Stimulated activated CD8-positive, alpha-beta memory T cell treated with anti-CD3 and anti-CD28 coated beads, Interleukin-2, amount 100 ng/mL, for 48 hours (primary cell): Measurements from ENCODE around the gene LDB1.
A peak's percentile ranks its signal among the peaks of the same experiment; 100 is the strongest.

ENCODE experiments used
- DNase-seq, 2 donors: peaks; one replicate each; pipeline ENCODE4 v3.0.0-alpha.2; 2020; ENCODE audit warnings: low read depth in 2 of 2

LDB1 gene, protein sequence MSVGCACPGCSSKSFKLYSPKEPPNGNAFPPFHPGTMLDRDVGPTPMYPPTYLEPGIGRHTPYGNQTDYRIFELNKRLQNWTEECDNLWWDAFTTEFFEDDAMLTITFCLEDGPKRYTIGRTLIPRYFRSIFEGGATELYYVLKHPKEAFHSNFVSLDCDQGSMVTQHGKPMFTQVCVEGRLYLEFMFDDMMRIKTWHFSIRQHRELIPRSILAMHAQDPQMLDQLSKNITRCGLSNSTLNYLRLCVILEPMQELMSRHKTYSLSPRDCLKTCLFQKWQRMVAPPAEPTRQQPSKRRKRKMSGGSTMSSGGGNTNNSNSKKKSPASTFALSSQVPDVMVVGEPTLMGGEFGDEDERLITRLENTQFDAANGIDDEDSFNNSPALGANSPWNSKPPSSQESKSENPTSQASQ

DNA sequence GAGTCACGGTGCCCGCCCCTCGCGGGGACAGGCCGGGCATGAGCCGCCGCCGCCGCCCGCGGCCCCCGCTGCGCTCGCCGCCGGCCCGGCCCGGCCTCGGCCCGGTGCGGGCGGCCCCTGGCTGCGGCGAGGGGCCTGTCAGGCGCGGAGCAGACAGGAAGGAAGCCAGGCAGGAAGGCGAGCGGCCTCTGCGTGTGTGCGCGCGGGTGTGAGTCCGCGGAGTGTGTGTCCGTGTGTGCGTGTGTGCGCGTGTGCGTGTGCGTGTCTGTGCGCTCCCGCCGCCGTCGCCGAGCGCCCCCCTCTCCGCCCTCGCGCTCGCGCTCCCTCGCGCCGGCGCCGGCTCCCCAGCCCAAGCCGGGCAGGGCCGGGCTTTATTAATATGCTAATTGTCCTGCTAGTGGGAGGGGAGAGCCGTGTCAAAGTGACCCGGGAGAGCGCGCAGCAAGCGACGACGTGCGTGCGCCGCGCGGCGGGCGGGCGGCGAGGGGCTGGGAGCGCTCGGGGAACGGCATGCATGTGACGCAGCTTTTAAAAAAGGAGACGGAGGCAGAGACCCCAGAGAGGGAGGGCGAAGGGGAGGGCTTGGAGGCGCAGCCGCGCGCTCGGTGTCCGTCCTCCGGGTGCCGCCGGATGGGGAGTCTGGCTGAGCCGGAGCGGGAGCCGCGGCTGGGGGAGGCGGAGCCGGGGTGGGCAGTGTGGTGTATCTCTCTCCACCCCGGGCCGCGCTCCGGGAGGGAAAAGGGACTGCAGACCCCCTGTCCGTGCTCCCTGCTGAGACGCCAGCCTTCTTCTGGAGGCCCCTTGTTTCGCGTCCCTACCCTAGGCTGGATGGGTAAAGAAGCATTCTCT, at the start of gene LDB1:
Gene LDB1, minus strand, starts transcription at position 227 of the 849 bp plus-strand sequence. CDS start 258 bp downstream, outside the sequence.
- DNase-seq = peak; percentile 49 to 62

DNA sequence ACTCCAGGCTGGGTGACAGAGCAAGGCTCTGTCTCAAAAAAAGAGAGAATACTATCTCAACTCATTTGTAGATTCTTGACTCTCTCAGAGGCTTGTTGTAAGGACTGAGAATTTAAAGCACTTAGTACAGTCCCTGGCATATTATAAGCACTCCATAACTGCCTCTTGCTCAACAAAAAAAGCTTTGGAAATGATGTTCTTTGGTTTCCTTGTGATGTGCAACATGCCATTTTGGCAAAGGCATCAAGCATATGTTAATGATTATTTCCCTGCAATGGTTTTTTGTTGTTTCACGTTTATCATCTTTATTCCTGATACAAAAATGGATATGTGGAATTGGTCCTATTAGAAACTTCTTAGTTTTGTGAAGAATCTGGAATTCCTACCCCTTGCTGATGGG, 47.7 kb upstream of the LDB1 start:
- DNase-seq = no peak

DNA sequence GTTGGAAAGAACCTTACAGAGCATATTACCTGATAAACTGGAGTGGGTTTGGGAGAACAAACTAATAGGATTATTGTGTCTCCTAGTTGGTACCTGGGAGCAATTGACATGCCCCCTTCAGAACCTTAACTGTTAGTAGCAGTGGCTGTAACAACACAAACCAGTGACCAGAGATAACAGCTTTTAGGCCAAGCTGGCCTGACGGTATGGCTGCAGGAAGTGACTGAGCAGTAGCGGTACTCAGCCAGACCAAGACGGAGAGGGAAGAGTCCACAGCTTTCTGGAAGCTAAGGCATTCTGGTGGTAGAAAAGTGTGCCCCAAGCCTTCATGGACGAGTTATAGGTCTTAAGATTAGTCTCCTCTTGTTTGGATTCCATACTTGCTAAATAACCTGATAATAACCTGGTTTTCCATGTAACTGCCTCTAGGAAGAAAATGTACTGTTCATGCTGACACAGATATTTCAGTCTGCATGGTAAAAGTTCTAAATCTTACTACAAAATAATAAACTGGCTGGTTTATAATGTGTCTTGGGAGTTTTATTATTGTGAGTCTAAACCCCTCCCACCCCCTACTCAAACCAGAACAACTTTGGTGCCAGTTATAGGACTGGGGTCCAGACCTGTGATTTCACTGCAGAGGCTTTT, 43.3 kb upstream of the LDB1 start:
- no peak for DNase-seq

DNA sequence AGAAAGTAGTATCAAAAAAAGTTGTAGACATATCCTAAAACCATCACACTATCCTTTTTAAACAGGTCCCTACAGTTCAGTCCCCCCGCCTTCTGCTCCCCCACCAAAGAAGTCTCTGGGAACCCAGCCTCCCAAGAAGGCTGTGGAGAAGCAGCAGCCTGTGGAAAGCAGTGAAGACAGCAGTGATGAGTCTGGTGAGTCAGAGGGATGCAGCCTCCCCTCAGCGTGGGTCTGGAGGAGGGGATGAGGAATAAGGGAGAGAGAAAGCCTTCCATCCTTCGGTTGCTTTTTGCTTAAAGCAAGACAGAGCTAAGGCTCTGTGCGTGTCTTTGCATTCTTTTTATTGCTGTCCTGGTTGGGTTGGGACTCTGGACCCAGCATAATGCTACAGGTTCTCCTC, 39.7 kb upstream of the LDB1 start:
- no peak for DNase-seq

DNA sequence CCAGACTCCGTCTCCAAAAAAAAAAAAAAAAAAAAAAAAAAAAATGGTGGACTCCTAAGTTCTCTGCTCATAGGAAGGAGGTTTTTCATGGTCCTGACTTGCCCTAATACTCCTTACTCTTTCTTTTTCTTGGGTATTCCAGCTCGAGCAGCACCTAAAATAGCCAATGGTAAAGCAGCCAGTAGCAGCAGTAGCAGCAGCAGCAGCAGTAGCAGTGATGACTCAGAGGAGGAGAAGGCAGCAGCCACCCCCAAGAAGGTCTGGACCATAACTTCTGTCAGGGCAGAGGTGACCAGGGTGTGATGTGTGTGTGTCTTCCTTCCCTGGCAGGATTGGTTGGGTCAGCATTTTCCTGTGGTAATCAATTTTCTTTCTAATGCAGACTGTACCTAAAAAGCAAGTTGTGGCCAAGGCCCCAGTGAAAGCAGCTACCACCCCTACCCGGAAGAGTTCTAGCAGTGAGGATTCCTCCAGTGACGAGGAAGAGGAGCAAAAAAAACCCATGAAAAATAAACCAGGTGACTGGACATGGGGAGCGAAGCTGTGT, 39.0 kb upstream of the LDB1 start:
- DNase-seq = no peak

DNA sequence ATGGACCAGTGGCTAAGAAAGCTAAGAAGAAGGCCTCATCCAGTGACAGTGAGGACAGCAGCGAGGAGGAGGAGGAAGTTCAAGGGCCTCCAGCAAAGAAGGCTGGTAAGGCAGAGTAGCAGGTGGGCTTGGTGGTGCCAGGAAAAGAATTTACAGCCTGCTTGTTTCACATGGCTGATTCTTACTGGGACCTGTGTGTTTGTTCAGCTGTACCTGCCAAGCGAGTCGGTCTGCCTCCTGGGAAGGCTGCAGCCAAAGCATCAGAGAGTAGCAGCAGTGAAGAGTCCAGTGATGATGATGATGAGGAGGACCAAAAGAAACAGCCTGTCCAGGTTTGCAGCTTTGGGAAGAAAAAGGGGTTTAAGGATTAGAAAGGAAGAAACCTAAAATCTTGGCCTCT, 37.1 kb upstream of the LDB1 start:
- no peak for DNase-seq

DNA sequence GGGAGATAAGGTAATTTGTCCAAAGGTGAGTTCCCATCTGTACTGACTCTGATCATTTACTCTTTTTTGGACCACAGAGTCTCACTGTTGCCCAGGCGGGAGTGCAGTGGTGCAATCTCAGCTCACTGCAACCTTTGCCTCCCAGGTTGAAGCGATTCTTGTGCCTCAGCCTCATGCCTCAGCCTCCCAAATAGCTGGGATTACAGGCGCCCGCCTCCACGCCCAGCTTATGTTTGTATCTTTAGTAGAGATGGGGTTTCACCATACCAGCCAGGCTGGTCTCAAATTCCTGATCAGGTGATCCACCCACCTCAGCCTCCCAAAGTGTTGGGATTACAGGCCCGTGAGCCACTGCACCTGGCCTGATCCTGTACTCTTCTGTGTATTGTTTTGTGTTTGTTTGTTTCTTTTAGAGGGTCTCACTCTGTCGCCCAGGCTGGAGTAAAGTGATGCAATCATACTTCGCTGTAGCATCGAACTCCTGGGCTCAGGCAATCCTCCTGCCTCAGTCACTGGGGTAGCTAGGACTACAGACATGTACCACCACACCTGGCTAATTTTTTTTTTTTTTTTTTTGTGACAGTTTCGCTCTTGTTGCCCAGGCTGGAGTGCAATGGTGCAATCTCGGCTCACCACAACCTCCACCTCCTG, 34.4 kb upstream of the LDB1 start:
- DNase-seq = no peak

DNA sequence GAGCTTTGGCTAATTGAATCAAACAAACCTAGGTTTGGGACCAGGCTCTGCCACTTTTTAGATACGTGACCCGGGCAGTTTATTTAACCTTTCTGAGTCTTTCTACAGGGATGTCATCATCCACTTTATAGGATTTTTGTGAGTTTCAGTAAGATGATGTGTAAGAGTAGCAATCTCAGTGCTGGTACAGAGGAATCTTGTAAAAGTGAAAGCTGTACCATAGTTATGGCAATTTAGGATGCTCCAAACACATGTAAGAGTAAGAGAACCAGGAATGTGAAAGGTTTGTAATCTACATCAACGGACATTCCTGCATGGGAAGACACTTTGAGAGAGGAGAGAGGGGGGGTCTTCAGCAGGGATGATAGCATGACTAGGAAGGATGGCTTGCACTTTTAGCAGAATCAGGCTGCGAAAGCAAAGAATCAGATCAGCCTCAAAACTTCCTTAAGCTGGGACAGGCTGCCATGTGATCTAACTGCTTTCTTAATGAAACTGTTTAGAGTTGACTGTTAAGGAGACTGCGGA, 33.0 kb upstream of the LDB1 start:
- DNase-seq = no peak

DNA sequence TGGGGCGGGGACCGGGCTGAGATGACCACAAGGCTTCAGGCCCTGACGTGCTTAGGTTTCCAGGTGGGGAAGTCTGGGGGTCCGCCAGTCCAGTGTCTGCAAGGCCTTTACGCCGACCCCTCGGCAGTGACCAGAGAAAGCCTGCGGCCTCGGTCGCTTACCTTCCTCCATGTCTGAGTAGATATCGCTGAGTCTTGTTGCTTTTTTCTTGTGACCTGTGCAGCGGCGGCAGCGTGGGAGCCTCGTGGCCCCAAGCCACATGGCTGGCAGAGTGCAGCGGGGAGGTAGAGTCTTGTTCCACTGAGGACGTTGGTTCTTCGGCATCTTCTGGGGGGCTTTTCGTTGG, 32.4 kb upstream of the LDB1 start:
- peak; percentile 20 to 32 for DNase-seq

DNA sequence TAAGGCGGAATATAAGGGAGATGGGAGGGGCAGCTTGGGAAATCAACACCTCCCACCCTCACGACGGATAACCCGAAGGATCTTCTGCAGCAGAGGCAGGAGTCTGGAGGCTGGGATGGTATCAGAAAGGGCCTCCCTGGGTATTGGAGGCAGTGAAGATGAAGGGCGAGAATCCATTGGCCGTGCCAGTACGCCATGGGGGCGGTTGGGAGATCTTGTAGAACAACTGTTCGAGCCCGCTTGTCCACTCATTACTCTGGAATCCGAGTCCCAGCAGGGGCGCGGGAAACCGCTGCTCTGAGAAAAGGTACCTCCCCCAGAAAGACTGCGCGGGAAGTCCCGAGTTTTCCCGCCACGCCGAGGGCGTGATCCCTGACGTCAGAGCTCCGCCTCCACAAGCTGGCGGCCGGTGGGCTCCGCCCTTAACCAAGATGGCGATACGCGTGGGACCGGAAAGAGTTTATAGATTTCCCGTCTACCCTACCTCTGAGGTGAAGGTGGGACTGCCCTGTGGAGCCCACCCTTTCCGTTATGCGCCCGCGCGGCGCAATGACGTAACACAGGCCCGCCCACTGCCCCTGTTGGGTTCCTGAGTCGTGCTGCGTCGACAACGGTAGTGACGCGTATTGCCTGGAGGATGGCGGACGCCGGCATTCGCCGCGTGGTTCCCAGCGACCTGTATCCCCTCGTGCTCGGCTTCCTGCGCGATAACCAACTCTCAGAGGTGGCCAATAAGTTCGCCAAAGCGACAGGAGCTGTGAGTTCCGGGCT, 31.8 kb upstream of the LDB1 start, which contains the start of gene NOLC1:
Gene NOLC1, plus strand, starts transcription at position 616 of the 771 bp plus-strand sequence. Its CDS starts 22 bp downstream, at position 638.
- peak; percentile 99 to 100 for DNase-seq

DNA sequence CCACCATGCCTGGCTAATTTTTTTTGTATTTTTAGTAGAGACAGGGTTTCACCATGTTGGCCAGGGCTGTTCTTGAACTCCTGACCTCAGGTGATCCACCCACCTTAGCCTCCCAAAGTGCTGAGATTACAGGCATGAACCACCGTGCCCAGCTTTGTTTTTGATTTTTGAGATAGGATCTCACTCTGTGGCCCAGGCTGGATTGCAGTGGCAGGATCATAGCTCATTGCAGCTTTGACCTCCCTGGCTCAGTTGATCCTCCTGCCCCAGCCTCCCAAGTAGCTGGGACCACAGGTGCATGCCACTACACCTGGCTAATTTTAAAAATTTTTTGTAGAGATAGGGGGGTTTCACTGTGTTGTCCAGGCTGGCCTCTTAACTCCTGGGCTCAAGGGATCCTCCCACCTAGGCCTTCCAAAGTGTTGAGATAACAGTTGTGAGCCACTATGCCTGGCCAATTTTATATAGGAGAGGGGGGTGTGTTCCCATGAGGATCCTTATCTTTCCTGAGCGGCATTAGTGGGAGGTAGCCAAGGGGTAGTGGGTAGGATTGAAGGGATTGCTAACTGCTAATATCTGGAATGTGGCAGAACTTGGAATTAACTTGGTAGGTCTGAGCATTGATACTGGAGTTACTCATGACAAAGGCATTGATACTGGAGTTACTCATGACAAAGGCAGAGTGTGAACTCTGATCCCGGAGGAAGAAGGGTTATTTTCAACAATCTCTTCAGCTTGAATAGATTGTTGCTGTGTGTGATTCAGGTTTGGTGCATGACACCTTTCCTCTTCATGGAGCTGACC, 31.0 kb upstream of the LDB1 start:
- DNase-seq = no peak

DNA sequence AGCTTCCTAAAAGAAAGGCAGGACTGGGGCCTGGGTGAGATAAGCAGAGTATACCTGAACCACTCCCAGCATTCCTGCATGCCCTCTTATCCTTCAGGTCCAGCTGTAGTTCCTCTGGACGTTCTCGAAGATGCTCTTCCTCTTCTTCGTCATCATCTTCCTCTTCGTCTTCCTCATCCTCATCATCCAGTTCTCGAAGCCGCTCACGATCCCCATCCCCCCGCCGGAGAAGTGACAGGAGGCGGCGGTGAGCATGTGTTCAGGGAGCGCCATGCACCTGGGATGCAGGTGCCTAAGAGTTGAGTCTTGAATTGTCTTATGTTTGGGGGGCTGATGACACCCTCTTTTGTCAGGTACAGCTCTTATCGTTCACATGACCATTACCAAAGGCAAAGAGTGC, 28.1 kb upstream of the LDB1 start:
- DNase-seq = no peak

DNA sequence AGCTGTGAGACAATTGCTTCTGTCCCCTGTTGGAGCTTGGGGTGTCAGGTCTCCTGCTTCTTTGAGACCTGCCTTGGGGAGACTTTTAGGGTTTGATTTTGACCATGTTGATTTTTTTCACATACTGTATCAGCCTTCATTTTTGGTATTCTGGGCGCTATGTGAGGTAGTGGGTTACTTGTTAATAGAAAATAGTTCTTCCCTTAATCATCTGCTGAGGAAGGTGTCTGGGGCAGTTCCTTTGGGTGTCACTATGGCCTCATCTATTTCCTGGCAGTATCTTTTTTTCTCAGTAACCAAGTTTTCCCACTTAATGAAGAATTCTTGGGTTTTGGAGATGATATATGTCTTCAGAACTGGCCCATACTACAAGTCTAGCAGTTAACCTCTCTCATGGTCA, 27.4 kb upstream of the LDB1 start:
- no peak for DNase-seq

DNA sequence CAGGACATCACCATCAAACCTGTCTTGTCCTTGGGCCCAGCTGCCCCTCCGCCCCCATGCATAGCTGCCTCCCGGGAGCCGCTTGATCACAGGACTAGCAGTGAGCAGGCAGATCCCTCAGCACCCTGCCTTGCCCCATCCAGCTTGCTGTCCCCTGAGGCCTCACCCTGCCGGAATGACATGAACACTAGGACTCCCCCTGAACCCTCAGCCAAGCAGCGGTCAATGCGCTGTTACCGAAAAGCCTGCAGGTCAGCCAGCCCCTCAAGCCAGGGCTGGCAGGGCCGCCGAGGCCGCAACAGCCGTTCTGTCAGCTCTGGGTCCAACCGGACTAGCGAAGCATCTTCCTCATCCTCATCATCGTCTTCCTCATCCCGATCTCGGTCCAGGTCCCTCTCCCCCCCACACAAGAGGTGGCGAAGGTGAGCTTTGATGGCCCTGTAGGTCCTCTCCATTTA, 26.8 kb upstream of the LDB1 start:
- DNase-seq = no peak

DNA sequence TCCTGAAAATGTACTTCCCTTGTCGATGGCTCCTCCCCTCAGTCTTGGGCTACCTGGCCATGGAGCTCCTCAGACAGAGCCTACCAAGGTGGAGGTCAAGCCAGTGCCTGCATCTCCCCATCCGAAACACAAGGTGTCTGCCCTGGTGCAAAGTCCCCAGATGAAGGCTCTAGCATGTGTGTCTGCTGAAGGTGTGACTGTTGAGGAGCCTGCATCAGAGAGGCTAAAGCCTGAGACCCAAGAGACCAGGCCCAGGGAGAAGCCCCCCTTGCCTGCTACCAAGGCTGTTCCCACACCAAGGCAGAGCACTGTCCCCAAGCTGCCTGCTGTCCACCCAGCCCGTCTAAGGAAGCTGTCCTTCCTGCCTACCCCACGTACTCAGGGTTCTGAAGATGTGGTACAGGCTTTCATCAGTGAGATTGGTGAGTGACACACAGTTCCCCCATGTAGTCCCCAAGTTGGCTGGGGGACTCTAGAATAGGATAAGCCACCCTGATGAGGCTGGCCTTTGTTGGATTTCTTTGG, 21.5 kb upstream of the LDB1 start:
- DNase-seq = no peak

DNA sequence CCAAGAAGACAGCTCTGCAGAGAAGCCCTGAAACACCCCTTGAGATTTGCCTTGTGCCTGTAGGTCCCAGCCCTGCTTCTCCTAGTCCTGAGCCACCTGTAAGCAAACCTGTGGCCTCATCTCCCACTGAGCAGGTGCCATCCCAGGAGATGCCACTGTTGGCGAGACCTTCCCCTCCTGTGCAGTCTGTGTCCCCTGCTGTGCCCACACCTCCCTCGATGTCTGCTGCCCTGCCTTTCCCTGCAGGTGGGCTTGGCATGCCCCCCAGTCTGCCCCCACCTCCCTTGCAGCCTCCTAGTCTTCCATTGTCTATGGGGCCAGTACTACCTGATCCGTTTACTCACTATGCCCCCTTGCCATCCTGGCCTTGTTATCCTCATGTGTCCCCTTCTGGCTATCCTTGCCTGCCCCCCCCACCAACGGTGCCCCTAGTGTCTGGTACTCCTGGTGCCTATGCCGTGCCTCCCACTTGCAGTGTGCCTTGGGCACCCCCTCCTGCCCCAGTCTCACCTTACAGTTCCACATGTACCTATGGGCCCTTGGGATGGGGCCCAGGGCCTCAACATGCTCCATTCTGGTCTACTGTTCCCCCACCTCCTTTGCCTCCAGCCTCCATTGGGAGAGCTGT, 20.9 kb upstream of the LDB1 start:
- no peak for DNase-seq

DNA sequence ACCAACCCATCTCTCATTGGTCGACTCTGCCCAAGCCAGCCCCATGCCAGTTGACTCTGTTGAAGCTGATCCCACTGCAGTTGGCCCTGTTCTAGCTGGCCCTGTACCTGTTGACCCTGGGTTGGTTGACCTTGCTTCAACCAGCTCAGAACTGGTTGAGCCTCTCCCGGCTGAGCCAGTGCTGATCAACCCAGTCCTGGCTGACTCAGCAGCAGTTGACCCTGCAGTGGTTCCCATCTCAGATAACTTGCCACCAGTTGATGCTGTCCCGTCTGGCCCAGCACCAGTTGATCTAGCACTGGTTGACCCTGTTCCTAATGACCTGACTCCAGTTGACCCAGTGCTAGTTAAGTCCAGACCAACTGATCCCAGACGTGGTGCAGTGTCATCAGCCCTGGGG, 20.1 kb upstream of the LDB1 start:
- DNase-seq = no peak

DNA sequence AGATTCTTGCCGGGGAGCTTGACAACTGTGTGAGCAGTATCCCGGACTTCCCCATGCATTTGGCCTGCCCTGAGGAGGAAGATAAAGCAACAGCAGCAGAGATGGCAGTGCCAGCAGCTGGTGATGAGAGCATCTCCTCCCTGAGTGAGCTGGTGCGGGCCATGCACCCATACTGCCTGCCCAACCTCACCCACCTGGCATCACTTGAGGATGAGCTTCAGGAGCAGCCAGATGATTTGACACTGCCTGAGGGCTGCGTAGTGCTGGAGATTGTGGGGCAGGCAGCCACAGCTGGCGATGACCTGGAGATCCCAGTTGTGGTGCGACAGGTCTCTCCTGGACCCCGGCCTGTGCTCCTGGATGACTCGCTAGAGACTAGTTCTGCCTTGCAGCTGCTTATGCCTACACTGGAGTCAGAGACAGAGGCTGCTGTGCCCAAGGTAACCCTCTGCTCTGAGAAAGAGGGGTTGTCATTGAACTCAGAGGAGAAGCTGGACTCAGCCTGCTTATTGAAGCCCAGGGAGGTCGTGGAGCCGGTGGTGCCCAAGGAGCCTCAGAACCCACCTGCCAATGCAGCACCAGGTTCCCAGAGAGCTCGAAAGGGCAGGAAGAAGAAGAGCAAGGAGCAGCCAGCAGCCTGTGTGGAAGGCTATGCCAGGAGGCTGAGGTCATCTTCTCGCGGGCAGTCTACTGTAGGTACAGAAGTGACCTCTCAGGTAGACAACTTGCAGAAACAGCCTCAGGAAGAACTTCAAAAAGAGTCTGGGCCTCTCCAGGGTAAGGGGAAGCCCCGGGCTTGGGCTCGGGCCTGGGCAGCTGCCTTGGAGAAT, 19.3 kb upstream of the LDB1 start:
- no peak for DNase-seq
